NCI-H2227 (cell line): ENCODE results near the gene HCRTR1.
A peak's percentile ranks its signal among the peaks of the same experiment; 100 is the strongest.
"Not testable (repeated sequence)": the region's sequence is repeated elsewhere in the genome, so short reads cannot be mapped to it uniquely, and the experiment has no call there.

Experiments used
- DNase-seq: peaks from one replicate; lab custom pipeline; 2025; ENCODE audit not compliant: unreplicated experiment; lab: John Stamatoyannopoulos, UW

HCRTR1 gene

DNA sequence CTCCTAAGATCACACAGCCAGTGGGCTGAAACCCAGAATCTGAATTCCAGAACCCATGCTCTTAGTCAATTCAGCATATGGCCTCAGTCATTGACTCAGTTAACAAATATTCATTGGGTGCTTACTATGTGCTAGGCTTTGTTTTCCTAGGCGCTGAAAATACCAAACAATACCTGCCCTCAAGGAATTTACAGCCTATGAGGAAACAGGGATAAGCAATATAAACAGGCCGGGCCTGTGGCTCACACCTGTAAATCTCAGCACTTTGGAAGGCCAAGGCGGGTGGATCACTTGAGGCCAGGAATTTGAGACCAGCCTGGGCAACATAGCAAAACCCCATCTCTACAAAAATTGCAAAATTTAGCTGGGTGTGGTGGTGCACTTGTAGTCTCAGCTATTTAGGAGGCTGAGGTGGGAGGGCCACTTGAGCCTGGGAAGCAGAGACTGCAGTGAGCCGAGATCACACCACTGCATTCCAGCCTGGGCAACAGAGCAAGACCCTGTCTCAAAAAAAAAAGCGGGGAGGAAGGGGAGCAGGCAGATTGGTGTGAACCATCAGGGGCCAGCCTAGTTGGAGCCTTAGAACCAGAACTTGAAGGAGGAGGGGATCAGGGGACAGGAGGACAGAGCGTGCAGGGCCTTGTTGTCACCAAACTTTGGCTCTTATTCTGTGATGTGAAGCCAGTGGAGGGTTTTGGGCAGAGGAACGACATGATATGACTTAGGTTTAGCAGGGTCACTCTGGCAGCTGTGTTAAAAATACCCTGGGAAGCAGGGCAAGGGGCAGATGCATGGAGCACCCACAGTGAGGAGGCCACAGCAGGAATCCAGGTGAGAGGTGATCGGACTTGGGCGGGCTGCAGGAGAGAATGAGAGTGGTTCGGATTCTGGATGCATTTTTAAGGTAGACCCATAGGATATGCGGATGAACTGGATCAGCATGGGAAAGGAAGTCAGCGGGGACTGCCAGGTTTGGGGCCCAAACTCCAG, 35.4 kb upstream of the HCRTR1 start:
- no peak for DNase-seq

DNA sequence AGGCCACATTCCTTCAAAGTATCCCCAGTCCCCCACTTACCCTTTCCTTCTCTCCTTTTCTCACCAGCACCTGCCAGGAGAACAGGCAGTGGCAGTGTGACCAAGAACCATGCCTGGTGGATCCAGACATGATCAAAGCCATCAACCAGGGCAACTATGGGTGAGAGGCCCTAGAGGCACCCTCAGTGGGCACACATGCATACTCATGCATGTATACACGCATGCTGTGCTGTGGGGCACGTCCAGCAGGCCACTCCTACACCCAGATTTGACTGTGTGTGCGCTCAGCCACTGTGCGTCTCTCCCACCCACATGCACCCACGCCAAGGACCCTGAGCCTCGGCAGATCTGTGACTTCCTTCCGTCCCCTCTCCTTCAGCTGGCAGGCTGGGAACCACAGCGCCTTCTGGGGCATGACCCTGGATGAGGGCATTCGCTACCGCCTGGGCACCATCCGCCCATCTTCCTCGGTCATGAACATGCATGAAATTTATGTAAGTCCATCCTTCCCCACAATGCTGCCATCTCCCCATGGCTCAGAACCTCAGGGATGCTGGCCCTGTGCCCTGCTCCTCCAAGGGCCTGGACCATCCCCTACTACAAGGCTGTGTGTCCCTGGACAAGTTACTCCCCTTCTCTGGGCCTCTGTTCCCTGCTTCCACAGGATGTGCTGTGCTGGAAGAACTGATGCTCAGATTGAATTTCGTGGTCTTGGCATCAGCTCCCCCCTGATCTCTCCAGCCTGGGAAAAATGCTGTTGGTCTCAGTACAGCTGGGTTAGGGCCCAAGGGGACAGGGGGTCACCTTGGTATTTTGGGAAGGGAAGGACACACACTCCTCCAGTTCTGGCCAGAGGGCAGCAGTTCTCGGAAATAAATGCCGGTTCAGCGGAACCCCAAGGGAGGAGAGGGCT, 34.2 kb upstream of the HCRTR1 start:
- no peak for DNase-seq

DNA sequence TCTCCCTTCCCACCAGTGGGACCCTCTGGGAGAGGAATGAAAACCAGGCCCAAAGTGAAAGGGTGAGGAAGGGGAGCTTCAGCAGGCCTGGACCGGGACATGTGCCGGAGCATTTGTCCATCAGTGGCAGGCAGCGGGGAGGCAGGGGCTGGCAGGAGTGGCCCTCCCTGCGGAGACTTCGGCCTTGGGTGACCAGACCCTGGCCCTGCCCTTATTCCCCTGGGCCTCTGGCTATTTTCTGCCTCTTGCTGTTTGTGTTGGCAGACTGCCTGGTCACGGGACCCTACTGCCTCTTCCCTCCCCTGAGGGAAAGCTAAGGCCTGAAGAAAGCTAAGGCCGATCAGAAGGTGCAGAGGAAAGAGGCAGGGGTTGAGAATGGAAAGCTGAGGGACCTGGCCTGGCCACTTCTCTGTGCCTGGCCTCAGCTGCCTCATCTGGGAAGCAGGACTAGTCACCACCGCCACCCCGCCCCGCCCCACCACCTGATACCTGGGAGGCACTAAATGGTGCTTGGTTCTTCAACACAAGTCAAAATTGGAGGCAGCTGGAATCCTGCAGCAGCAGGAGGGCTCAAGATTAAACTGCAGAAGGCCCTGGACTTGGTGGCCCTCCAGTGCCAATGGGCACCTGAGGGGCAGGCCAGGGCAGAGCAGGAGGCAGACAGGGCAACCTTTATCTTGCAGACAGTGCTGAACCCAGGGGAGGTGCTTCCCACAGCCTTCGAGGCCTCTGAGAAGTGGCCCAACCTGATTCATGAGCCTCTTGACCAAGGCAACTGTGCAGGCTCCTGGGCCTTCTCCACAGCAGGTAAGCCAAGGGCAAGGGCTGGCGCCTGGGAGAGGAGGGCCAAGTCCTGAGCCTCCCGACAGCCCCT, 33.3 kb upstream of the HCRTR1 start:
- DNase-seq = no peak

DNA sequence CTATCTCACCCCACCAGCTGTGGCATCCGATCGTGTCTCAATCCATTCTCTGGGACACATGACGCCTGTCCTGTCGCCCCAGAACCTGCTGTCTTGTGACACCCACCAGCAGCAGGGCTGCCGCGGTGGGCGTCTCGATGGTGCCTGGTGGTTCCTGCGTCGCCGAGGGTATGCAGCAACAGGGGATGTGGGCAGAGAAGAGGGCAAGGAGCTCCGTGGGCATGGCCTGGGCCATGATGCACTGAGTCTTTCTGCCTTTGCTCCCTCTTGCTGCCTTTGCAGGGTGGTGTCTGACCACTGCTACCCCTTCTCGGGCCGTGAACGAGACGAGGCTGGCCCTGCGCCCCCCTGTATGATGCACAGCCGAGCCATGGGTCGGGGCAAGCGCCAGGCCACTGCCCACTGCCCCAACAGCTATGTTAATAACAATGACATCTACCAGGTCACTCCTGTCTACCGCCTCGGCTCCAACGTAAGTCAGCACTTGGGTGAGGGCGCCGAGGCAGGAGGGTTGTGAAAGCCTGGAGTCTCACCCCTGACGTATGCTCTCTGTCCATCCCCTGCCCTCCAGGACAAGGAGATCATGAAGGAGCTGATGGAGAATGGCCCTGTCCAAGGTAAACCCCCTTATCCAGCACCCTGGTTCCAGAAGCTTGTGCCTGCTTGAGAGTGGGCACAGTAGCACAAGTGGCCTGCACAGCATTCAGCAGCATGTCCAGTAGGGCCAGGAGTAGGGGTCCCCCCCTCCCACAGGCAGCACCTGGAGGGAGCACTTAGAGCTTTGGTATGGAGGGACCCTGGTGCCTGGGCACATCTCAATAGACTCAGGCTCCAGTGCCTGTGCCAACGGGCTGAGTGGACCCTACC, 32.4 kb upstream of the HCRTR1 start:
- DNase-seq = no peak

DNA sequence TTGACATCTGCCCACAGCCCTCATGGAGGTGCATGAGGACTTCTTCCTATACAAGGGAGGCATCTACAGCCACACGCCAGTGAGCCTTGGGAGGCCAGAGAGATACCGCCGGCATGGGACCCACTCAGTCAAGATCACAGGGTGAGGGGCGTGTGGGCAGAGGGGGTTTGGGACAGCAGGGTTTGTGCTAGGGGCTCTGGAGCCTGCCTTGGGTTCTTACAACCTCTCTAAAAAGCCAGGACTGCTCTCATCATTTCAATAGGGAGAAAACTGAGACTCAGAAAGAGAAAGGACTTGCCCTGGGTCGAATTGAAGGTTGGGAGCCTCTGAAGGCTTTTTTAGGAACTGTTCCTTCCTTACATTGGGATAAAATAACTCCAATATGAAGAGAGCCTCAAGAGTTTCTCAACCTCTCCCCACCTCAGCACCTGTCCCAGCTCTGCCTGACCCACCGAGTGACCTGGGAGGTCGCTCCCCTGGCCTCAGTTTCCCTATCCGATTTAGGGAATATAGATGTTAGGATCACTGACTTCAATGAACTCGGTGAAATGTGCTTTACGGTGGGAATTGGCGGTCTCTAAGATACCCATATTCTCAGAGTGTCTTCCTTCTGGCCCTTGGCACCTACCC, 31.6 kb upstream of the HCRTR1 start:
- no peak for DNase-seq

DNA sequence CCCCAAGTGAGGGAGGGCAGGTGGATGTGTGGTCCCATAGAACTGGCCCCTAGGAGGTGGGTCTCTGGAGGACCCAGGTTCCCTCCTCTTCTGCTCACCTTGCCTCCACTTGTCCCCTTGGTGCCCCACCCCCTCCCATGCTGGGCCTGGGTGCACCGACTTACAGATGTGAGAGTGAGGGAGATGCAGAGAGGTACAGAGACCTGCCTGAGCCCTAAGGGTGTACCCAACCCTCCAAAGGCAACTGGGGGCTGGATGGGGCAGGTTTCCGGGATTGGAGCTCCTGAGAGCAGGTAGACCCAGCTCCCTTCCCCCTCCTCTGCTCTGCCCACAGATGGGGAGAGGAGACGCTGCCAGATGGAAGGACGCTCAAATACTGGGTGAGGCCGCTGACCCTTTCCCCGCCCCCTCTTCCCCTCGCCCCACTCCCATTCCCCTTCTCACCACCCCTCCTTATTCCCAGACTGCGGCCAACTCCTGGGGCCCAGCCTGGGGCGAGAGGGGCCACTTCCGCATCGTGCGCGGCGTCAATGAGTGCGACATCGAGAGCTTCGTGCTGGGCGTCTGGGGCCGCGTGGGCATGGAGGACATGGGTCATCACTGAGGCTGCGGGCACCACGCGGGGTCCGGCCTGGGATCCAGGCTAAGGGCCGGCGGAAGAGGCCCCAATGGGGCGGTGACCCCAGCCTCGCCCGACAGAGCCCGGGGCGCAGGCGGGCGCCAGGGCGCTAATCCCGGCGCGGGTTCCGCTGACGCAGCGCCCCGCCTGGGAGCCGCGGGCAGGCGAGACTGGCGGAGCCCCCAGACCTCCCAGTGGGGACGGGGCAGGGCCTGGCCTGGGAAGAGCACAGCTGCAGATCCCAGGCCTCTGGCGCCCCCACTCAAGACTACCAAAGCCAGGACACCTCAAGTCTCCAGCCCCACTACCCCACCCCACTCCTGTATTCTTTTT, 30.8 kb upstream of the HCRTR1 start:
- DNase-seq = no peak

DNA sequence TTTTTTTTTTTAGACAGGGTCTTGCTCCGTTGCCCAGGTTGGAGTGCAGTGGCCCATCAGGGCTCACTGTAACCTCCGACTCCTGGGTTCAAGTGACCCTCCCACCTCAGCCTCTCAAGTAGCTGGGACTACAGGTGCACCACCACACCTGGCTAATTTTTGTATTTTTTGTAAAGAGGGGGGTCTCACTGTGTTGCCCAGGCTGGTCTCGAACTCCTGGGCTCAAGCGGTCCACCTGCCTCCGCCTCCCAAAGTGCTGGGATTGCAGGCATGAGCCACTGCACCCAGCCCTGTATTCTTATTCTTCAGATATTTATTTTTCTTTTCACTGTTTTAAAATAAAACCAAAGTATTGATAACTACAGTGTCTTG, 30.2 kb upstream of the HCRTR1 start:
- DNase-seq = not testable (repeated sequence)

DNA sequence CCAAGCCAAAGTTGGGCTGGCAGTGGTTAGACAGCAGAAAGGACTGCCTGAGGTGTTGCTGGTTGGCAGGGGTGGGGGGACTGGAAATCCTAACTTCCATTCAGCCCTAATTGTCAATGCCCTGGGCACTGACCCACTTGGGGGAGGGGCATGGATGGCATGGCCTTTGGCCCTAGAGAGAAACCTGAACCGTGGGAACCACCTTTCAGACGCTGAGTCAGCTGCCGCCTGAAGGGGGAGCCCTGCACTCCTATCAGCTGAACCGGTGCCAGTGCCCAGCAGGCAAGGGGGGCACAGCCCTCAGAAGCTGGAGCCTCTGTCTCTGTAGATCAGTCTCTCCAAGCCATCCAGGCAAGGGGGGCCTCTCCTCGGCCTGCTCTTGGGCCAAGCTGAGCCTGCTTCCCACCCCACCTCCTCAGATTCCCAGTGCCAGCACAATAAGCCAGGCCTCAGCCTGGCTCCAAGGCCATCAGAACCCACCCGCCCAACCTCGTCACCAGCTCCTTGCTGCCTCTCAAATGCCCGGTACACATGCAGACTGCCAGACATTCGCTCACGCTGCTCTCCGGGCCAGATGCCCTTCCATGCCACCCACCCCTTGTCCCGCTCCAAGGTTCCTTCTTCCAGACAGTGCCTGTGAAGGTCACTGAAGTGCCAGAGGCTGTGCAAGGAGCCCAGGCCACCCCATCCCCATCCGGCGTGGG, 29.6 kb upstream of the HCRTR1 start:
- peak; percentile 31 for DNase-seq

DNA sequence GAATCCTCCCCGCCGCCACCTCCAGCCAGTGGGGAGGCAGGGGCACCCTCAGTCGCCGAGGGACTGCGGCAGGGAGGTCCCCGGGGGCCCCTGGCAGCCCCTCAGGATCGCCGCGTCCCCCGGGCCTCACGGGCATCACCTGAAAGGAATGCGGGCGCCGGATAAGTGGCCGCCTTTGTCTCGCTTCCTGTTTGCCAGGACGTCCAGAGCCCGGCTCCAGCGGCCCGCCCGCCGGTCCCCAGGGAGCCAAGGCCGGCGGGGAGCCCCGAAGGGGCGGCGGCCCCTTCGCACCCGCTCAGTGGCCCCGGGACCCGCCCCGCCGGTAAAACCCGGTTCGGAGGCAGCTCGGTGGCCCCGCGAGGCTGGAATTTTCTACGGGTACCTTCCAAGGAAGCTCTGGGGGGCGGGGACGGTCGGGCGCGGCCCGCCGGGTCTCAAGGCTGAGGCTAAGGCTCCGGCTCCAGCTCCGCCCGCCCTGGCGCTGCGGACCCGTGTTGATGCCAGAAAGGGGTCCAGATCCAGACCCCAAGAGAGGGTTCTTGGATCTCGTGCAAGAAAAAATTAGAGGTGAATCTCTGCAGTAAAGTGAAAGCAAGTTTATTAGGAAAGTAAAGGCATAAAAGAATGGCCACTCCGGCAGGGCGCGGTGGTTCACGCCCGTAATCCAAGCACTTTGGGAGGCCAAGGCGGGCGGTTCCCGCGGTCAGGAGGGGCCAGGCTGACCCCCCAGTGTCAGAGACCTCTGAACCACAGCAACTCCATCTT, 28.6 kb upstream of the HCRTR1 start:
- no peak for DNase-seq

DNA sequence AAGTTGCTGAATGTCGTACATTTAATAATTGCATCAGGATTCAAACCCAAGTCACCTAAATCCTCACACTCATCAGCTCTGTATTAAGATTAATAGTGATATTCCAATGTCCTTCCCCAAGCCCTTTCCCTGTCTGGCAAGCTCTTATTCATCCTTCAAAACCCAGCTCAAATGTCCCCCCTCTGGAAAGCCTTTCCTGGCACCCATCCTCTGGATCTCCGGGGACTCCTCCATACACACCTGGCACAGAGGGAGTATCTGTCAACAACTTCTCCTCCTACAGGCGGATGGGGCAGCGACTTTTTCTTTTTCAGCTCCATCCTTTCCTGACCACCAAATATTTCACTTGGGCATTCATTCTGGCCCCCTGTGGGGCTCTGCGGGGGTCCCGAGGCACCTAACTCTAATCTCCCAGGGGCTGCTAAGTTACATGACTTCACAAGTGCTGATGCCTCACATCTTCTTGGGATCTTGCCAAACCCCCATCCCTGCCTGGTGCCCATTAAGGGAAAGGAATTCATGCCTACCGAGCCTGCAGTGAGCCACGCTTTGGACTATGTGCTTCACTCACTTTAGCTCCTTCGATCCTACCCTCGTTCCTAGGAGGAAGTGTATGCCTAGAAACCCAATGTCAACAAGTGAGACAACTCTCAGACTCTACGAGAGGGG, 25.9 kb upstream of the HCRTR1 start:
- no peak for DNase-seq

DNA sequence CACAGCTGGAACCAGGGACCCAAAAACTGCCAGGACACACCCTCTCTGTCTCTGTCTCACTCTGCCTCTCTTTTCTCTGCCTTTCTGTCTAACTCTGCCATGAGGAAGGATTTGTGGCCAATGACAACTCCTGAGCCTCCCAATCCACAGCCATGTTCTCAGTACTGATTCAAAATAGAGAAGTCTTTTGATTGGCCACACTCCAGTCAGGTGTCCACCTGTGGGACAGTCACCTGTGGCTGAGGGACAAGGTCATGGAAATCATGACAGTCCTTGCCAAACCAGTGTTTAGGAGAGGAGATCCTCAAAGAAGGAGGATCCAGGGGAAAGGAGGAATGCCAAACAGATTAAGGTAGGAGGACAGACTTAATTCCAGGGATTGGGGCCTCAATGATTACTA, 25.4 kb upstream of the HCRTR1 start:
- no peak for DNase-seq

DNA sequence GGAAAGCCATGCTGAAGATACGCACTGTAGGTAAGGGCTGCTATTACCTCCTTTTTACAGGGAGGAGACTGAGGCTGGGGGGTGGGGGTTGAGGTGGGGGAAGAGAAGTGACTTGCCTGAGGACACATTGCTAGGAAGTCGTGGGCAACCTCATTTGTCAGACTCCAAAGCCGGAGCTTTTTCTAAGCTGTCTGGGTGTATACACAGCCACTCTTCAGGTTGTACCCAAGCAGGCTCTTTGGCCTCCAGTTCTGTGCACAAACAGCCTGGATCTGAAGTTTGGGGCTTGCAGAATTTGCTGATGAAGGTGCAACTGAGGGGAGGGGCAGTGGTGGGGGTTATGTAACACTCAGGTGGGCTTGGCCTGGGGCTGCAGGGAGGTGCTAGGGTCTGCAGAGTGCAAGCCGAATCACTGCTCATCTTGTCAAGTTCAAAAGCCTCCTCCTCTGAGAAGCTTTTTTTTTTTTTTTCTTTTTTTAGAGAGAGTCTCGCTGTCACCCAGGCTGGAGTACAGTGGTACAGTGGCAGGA, 24.3 kb upstream of the HCRTR1 start:
- DNase-seq = no peak

DNA sequence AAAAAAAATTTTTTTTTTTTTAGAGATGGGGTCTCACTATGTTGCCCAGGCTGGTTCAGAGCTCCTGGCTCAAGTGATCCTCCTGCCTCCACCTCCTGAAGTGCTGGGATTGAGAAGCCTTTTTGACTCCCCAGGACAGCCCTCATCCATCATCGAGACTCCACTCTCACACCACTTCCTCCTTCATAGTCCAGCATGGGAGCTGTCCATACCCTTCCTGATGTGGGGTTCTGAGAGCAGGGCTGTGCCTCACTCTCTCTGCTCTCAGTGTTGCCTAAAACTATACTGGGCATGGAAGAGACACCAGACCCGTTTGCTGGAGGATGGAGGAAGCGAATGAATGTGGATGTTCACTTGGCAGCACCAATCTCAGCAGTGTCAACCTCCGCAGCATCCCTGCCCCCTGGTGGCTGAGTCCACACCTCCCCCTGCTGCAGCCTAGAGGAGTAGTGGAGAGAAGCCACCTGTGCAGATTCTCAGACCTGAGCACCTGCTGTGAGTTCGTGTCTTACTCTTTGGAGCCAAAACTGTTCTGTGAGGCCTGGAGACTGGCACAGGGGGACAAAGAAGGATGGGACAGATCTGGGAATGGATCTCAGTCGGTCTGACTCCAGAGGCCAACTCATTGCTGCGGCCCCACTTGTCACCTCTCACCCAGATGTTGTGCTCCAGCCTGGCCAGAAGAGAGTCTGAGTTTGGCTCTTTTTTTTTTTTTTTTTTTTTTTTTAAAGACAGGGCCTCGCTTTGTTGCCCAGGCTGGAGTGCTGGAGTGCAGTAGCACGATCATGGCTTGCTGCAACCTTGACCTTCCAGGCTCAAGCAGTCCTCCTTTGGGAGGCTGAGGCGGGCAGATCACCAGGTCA, 23.5 kb upstream of the HCRTR1 start:
- DNase-seq = peak; percentile 79

DNA sequence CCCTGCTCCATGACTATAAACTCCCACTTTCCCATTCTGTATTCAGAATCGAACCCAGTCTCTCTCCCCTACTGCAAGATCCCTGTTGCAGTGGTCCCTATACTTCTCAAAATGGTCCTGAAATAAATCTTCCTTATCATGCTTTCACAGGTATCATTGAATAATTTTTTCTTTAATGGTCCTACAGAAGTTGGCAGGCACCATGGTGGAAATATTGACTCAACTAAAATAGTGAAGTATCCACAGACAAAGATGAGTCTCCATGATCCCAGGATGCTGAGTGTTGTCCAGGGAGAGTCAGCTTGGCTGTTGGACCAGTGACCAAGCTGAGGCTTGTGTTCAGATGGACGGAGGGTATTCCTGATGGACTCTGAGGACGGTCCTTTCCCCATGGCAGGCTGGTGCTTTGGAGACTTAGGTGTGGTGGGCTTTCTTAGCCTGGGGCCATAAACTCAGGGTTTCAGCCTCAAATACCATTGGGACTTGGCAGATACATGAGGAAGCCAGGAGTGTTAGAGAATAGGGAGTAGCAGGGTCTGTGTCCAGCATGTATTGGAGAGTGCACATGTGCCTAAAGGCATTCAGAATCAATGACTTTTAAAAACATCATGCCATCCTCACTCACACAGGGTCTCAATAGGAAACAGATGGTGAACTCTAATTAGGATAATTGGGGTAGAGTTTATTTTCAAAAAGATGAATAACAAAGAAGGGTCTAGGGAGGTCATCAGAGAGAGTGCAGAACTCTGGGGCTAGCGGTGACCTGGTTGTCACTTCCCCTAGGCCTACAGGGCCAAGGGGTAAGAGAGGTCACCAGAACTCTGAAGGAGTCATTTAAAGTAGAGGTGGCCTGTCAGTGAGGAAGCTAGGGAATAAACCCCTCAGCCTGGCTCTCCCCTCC, 21.4 kb upstream of the HCRTR1 start:
- DNase-seq = no peak
